T-helper 1 cell treated with Interleukin-12 subunit alpha and Interleukin-12 subunit beta and Interleukin-4 antibody, amounts not matched to agents 30 μg/mL and 1 μg/mL, for 36 hours (primary cell): ENCODE data around the gene CSMD2.

ENCODE experiments used
- H3K27ac Mint-ChIP-seq: one replicate; pipeline ENCODE4 v1.8.0; 2021; ENCODE audit warnings: mild to moderate bottlenecking, mixed read lengths
- H3K27me3 Mint-ChIP-seq: one replicate; pipeline ENCODE4 v1.8.0; 2021; ENCODE audit warnings: low read depth, mixed read lengths
- H3K36me3 Mint-ChIP-seq: one replicate; pipeline ENCODE4 v1.8.0; 2021; ENCODE audit warnings: low read depth, mixed read lengths
- H3K4me1 Mint-ChIP-seq: one replicate; pipeline ENCODE4 v1.8.0; 2021; ENCODE audit warnings: low read depth, mixed read lengths
- H3K4me3 Mint-ChIP-seq: one replicate; pipeline ENCODE4 v1.8.0; 2021; ENCODE audit warnings: mild to moderate bottlenecking, moderate library complexity, mixed read lengths
- H3K9me3 Mint-ChIP-seq: one replicate; pipeline ENCODE4 v1.8.0; 2021; ENCODE audit warnings: mixed read lengths

The CSMD2 gene

GRCh38 chr1:33828654-33829053, 336.4 kb downstream of the CSMD2 start:
- H3K4me3 Mint-ChIP-seq = no peak overlapping the region
- H3K27me3 Mint-ChIP-seq = no peaks in the 10 kb centered on the region
- H3K9me3 Mint-ChIP-seq = no peaks in the 10 kb centered on the region
- H3K4me1 Mint-ChIP-seq = no peaks in the 10 kb centered on the region
- no peaks in the 10 kb centered on the region for H3K36me3 Mint-ChIP-seq
- H3K27ac Mint-ChIP-seq = no peak overlapping the region

- Mint-ChIP-seq H3K4me3 (no peak overlapping the region), H3K4me1 (no peaks in the 10 kb centered on the region), H3K27me3 (no peaks in the 10 kb centered on the region), H3K9me3 (no peaks in the 10 kb centered on the region), H3K27ac (no peak overlapping the region), H3K36me3 (no peaks in the 10 kb centered on the region)
Measured at GRCh38 chr1:33828059-33828458, 337.0 kb downstream of the CSMD2 start.

DNA sequence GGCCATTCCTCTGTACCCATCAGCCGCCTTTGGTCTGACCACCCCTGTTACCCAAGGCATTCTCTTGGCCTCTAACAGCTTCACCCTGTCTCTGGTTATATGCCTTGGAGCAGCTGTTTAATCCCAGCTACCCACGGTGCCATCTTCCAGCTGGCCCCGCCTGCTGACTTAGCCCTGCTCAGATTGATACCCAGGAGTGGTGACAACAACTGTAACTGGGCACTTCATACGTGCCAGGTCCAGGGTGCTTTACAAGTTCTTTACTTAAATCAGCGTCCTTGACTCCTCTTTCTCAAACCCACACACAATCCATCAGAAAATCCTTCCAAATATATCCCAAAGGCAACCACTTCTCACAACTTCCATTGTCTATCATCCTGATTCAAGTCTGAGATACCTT, 338.3 kb downstream of the CSMD2 start:
- Mint-ChIP-seq H3K36me3 (no peaks in the 10 kb centered on the region), H3K27ac (no peak overlapping the region), H3K4me1 (no peaks in the 10 kb centered on the region), H3K27me3 (no peaks in the 10 kb centered on the region), H3K9me3 (no peaks in the 10 kb centered on the region), H3K4me3 (no peak overlapping the region)

GRCh38 chr1:33826311-33826710, 338.7 kb downstream of the CSMD2 start:
- no peaks in the 10 kb centered on the region for H3K9me3 Mint-ChIP-seq
- no peaks in the 10 kb centered on the region for H3K27me3 Mint-ChIP-seq
- H3K27ac Mint-ChIP-seq = no peak overlapping the region
- no peaks in the 10 kb centered on the region for H3K36me3 Mint-ChIP-seq
- H3K4me1 Mint-ChIP-seq = no peaks in the 10 kb centered on the region
- H3K4me3 Mint-ChIP-seq = no peak overlapping the region

- Mint-ChIP-seq H3K36me3 (no peaks in the 10 kb centered on the region), H3K27ac (no peak overlapping the region), H3K9me3 (no peaks in the 10 kb centered on the region), H3K4me1 (no peaks in the 10 kb centered on the region), H3K27me3 (no peaks in the 10 kb centered on the region), H3K4me3 (no peak overlapping the region)
Measured at GRCh38 chr1:33825506-33825905, 339.5 kb downstream of the CSMD2 start.

DNA sequence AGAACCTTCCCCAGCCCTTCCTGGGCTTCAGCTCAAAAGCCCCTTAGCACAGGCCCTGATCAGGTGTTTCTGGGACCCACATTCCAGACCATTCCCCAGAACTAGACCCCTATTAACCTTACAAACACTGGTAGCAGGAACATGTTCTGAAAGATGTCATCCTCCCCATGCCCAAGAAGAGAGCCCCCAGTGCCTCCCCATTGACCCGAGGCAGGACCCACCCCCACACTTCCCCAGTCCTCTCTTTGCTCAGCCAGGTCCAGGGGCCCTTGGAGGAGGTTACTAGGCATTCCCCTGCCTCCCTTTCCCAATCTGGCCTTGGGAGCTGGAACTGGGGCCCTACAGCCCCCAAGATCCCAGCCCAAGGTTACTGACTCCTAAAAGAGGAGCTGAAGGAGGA, 340.1 kb downstream of the CSMD2 start:
- Mint-ChIP-seq H3K27ac (no peak overlapping the region), H3K36me3 (no peaks in the 10 kb centered on the region), H3K4me3 (no peak overlapping the region), H3K27me3 (no peaks in the 10 kb centered on the region), H3K9me3 (no peaks in the 10 kb centered on the region), H3K4me1 (no peaks in the 10 kb centered on the region)

DNA sequence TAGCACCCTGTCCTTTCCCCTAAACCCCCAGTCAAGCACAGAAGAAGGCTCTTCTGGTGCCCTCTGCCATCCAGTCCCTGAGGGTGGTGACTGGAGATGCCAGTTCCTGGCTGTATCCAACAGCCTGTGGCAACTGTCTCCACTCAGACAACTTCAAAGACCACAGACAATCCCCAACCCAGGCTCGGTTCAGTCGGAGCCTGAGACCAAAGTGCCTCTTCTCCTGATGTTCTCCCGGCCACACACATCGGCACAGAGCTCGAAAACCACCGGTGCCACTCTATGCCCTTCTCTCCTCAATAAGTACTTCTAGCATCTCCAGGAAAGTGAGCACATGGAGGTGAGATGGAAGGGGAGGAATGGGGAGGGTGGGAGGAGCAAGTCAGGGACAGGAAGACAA, 340.7 kb downstream of the CSMD2 start:
- Mint-ChIP-seq H3K9me3 (no peaks in the 10 kb centered on the region), H3K4me1 (no peaks in the 10 kb centered on the region), H3K27ac (no peak overlapping the region), H3K36me3 (no peaks in the 10 kb centered on the region), H3K4me3 (no peak overlapping the region), H3K27me3 (no peaks in the 10 kb centered on the region)

DNA sequence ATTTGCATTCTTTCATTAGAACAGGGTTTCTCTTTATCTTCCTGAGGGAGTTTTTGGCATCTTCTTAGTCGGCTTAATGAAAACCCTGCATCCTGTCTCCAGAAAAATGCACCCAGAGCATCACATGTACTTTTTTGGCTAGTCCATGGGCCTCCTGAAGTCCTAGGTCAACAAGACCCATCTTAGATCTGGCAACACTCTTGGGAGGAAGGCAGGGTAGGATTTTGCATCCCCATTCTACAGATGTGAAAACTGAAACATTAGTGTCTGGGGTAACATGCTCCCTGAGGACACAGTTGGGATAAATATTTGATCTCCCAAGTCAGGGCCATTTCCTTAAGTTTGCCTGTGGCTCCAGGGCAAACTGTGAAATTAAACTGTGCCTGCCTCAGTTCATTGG, 341.2 kb downstream of the CSMD2 start:
- Mint-ChIP-seq H3K4me3 (no peak overlapping the region), H3K27ac (no peak overlapping the region), H3K9me3 (no peaks in the 10 kb centered on the region), H3K36me3 (no peaks in the 10 kb centered on the region), H3K4me1 (no peaks in the 10 kb centered on the region), H3K27me3 (no peaks in the 10 kb centered on the region)

DNA sequence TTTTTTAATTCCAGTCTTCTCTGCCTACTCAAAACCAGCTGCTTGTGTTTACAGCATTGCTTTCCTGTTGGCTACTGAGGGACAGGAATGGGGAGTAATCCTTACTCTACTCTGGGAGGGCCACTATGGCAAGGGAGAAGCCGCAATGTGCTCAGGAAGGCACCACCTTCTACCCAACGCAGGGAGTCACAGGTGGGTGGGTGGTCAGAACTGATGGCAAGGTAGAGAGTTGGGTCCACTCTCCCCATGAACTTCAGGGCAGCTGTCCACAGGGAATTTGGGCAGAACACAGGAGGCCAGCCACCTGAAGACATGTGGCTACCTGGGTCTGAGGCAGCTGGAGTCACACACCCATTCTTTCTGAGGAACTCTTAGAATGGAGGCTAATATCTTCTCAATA, 341.6 kb downstream of the CSMD2 start:
- no peaks in the 10 kb centered on the region for H3K9me3 Mint-ChIP-seq
- H3K4me3 Mint-ChIP-seq = no peak overlapping the region
- no peak overlapping the region for H3K27ac Mint-ChIP-seq
- H3K36me3 Mint-ChIP-seq = no peaks in the 10 kb centered on the region
- H3K4me1 Mint-ChIP-seq = no peaks in the 10 kb centered on the region
- H3K27me3 Mint-ChIP-seq = no peaks in the 10 kb centered on the region

- no peak overlapping the region for H3K27ac Mint-ChIP-seq
- H3K36me3 Mint-ChIP-seq = no peaks in the 10 kb centered on the region
- no peaks in the 10 kb centered on the region for H3K27me3 Mint-ChIP-seq
- H3K4me1 Mint-ChIP-seq = no peaks in the 10 kb centered on the region
- no peaks in the 10 kb centered on the region for H3K9me3 Mint-ChIP-seq
- no peak overlapping the region for H3K4me3 Mint-ChIP-seq
Measured at GRCh38 chr1:33822396-33822795, 342.6 kb downstream of the CSMD2 start.

- Mint-ChIP-seq H3K27me3 (no peaks in the 10 kb centered on the region), H3K9me3 (no peaks in the 10 kb centered on the region)
Measured at GRCh38 chr1:33821291-33821690, 343.7 kb downstream of the CSMD2 start.

GRCh38 chr1:33820804-33821203, 344.2 kb downstream of the CSMD2 start:
- Mint-ChIP-seq H3K36me3 (no peaks in the 10 kb centered on the region), H3K4me3 (no peak overlapping the region), H3K4me1 (no peaks in the 10 kb centered on the region), H3K9me3 (no peaks in the 10 kb centered on the region), H3K27me3 (no peaks in the 10 kb centered on the region), H3K27ac (no peak overlapping the region)

More at GRCh38 chr1:33821291-33821690, 343.7 kb downstream of the CSMD2 start:
- Mint-ChIP-seq H3K36me3 (no peaks in the 10 kb centered on the region), H3K27ac (no peak overlapping the region), H3K4me1 (no peaks in the 10 kb centered on the region), H3K4me3 (no peak overlapping the region)

- H3K36me3 Mint-ChIP-seq = no peaks in the 10 kb centered on the region
- H3K9me3 Mint-ChIP-seq = no peaks in the 10 kb centered on the region
- H3K27ac Mint-ChIP-seq = no peak overlapping the region
- no peaks in the 10 kb centered on the region for H3K4me1 Mint-ChIP-seq
- no peaks in the 10 kb centered on the region for H3K27me3 Mint-ChIP-seq
- no peak overlapping the region for H3K4me3 Mint-ChIP-seq
Measured at GRCh38 chr1:33819913-33820311, 345.1 kb downstream of the CSMD2 start.

- H3K27me3 Mint-ChIP-seq = no peaks in the 10 kb centered on the region
- H3K9me3 Mint-ChIP-seq = no peaks in the 10 kb centered on the region
- no peak overlapping the region for H3K27ac Mint-ChIP-seq
- no peaks in the 10 kb centered on the region for H3K36me3 Mint-ChIP-seq
- no peaks in the 10 kb centered on the region for H3K4me1 Mint-ChIP-seq
- H3K4me3 Mint-ChIP-seq = no peak overlapping the region
Measured at GRCh38 chr1:33819290-33819912, 345.6 kb downstream of the CSMD2 start.

DNA sequence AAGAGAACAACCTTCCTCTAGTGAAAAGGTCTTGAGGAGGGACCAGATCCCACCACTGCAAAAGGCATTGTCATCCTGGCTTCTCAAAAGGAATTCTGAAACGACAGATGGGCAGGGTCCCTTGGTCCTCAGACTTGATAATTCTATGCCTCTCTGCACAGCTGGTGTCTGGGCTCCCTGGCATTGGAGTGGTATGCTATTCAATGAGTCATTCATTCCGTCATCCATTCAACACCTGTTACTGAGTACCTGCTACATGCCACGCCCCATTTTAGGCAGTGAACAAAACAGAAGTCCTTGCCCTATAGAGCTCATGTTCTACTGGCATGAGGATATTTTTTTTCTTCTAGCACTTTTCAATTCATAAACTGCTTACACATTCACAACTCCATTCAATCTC, 347.0 kb downstream of the CSMD2 start:
- no peaks in the 10 kb centered on the region for H3K4me1 Mint-ChIP-seq
- no peaks in the 10 kb centered on the region for H3K36me3 Mint-ChIP-seq
- H3K9me3 Mint-ChIP-seq = no peaks in the 10 kb centered on the region
- no peak overlapping the region for H3K4me3 Mint-ChIP-seq
- no peak overlapping the region for H3K27ac Mint-ChIP-seq
- peaks cover 8% of the 10 kb centered on the region for H3K27me3 Mint-ChIP-seq

GRCh38 chr1:33815061-33815460, 350.0 kb downstream of the CSMD2 start:
- H3K27ac Mint-ChIP-seq = no peak overlapping the region
- no peaks in the 10 kb centered on the region for H3K4me1 Mint-ChIP-seq
- H3K4me3 Mint-ChIP-seq = no peak overlapping the region
- peaks cover 8% of the 10 kb centered on the region for H3K27me3 Mint-ChIP-seq
- H3K9me3 Mint-ChIP-seq = no peaks in the 10 kb centered on the region
- no peaks in the 10 kb centered on the region for H3K36me3 Mint-ChIP-seq
